DOHH2 (cell line): ENCODE measurements around the gene MYOF.

Experiments used
- CTCF ChIP-seq: fragments of 200-600 bp; sonication (generic); IDR thresholded peaks from one replicate; pipeline ENCODE4 v1.5.1; 2014; ENCODE audit warnings: antibody characterized with exemption, mild to moderate bottlenecking, low read depth, low read length; ENCODE audit not compliant: poor library complexity, severe bottlenecking
- EZH2phosphoT487 ChIP-seq: fragments of 200-600 bp; sonication (generic); IDR thresholded peaks from 2 replicates; pipeline ENCODE4 v1.6.1; 2017; ENCODE audit warnings: borderline replicate concordance, mild to moderate bottlenecking, antibody characterized with exemption, low read length, moderate library complexity, mixed read lengths

- TF ChIP-seq CTCF, result no peak
- no peak for TF ChIP-seq EZH2phosphoT487
Observed at GRCh38 chr10:93437086-93437945, 44.8 kb downstream of the MYOF start.
